RKO (cell line): ENCODE data around the gene DNMT3A.
"Not testable (repeated sequence)": the region's sequence is repeated elsewhere in the genome, so short reads cannot be mapped to it uniquely, and the experiment has no call there.

Experiments used
- DNase-seq: peaks from one replicate; pipeline ENCODE4 v3.0.0-alpha.2; 2016; ENCODE audit warnings: low spot score

The DNMT3A gene

GRCh38 chr2:25283921-25284320 lies 57.8 kb downstream of the DNMT3A start:
- no peak for DNase-seq

DNA sequence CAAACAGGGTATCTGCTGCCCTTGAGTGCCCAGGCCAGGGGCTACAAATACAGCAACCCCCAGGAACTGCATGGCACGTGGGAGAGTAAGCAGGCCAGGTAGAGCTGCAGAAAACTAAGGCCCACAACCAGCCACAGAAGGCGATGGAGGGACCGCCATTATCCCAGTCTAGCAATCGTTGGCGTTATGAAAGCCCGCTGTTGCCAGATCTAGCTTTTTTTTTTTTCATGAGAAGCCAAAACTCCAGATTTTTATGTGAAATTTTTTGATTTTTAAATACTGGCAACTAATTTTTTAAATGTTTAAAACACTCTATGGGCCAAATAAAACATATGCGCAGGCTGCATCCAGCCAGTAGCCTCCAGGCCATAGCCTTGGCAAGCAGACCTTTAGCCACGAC lies 59.8 kb downstream of the DNMT3A start:
- no peak for DNase-seq

DNA sequence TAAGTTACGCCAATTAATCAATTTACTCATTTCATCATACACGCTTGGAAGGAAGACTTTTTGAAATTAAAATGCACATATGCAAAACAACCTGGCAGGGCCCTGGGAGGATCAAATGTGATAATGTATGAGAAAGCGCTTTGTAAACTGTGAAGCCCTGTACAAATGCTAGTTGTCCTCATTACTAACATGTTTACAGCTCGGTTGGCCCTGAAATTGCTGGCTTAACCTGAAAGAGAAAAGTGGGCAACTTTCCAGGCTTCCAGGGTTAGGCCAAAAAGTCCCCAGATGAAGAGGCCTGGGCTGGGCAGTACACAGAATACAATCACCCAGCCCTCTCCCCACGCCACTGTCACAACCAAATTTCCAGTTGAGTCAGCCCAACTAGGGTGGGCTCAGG lies 60.2 kb downstream of the DNMT3A start:
- no peak for DNase-seq

GRCh38 chr2:25280051-25280687 lies 61.6 kb downstream of the DNMT3A start:
- DNase-seq = no peak

GRCh38 chr2:25279091-25279651 lies 62.6 kb downstream of the DNMT3A start:
- DNase-seq = no peak

- no peak for DNase-seq
Observed at GRCh38 chr2:25276569-25277465, 64.9 kb downstream of the DNMT3A start.

- DNase-seq = no peak
Observed at GRCh38 chr2:25275575-25275965, 66.2 kb downstream of the DNMT3A start.

GRCh38 chr2:25274868-25275574 lies 66.7 kb downstream of the DNMT3A start:
- DNase-seq = no peak

- no peak for DNase-seq
Observed at GRCh38 chr2:25273985-25274535, 67.7 kb downstream of the DNMT3A start.

- DNase-seq = not testable (repeated sequence)
Observed at GRCh38 chr2:25272705-25273104, 69.0 kb downstream of the DNMT3A start.

- DNase-seq = no peak
Observed at GRCh38 chr2:25270061-25270460, 71.7 kb downstream of the DNMT3A start.

GRCh38 chr2:25269233-25269632 lies 72.5 kb downstream of the DNMT3A start:
- no peak for DNase-seq

DNA sequence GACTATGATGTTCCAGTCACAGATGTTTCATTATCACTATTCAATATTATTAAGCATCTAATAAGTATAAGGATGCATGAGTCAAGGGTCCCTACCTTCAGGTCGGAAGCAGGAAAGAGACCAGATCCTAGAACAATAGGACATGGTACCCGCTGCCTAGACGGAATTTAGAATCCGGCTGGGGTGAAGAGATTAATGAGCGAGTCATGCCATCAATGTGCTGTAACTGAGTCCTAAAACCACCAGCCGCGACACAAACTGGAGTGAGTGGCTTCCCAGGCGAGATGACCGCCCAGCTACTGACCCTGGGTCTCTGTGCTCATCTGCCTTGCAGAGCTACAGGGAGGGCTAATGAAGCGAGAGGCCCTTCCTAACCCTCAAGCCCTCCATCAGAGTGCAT lies 73.6 kb downstream of the DNMT3A start:
- DNase-seq = no peak

- no peak for DNase-seq
Observed at GRCh38 chr2:25266399-25266798, 75.3 kb downstream of the DNMT3A start.

DNA sequence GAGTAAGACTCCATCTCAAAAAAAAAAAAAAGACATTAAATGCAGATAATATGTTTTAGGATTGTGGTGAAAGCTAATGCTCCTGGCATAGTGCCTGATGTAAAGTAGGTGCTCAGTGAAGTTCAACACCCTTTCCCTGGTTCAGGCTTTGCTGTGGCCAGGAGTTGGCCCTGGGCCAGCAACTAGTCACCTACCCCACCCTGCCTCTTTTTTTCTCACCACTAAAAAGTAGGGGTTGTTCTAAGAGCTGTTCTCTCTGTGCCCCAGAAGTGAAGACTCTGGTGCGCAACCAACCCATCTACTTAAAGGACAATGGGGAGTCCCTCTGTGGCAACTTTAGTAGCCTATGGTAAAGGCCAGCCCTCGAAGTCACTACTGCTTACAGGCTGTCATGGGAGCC lies 75.9 kb downstream of the DNMT3A start:
- no peak for DNase-seq

DNA sequence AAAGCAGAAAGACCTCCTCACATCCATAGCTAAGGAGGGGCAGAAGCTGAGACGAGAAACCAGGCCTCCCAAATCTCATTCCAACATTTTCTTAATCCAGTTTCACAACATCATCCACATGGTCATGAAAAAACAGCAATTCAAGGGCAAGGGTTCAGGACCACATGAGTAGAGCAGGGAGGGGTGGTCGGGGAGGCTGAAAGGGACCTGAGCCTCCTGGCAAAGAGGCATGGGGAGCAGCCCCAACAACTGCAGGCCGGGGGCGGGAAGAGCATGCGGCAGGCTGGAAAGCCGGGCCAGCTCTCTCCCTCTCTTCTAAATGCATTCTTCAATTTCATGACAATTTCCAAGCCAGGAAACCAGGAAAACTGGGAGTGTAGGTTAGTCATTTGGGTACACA lies 76.7 kb downstream of the DNMT3A start:
- no peak for DNase-seq

GRCh38 chr2:25262288-25262687 lies 79.4 kb downstream of the DNMT3A start:
- no peak for DNase-seq

DNA sequence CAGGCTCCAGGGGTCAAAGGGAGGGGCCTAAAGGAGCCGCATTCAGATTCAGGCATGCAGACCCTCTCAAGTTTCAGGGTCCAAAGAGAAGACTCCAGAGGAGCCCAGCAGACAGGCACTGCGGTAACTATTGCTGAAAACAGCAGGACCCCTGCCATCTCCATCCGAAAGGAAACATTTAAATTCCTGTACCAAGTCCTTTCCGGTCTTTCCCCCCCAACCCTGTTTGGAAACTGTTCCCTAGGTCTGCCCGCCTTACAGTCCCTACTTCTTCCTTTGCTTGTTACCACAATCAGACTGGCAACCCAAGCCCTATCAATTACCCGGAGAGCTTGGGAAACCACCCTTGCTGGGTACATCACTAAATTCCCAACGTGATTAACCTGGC lies 82.0 kb downstream of the DNMT3A start:
- no peak for DNase-seq

- no peak for DNase-seq
Observed at GRCh38 chr2:25258847-25259736, 82.6 kb downstream of the DNMT3A start.

GRCh38 chr2:25257931-25258846 lies 83.5 kb downstream of the DNMT3A start:
- no peak for DNase-seq
